A549 treated with ZK216348 at 1 μM for 4 hours (cell line): ENCODE measurements around the gene VPS36. TPM values are rescaled to one million over a fixed set of nuclear protein-coding genes. Genes with fewer than 3 reads are reported as not detected.

ENCODE experiments used
- total RNA-seq: library from RNA; stranded (reverse); fragments of 200-300 nt; extraction: Qiagen RNA extraction; gene quantifications from 5 replicates; pipeline ENCODE4 v1.2.3, GENCODE V29; 2022; ENCODE audit warnings: low read depth

The VPS36 gene
- total RNA-seq: 9.9 to 15.7 TPM (median 13.0 TPM) in 5 replicates

GRCh38 chr13:52450012-52450792 is at the start of gene VPS36:
Gene VPS36, minus strand, starts transcription at chr13:52450634. Its CDS starts 40 bp downstream, at chr13:52450594.

GRCh38 chr13:52454820-52455676 is 4.6 kb upstream of the VPS36 start, which contains the start of gene CKAP2:
Gene CKAP2, plus strand, starts transcription at chr13:52455478. Its CDS starts 79 bp downstream, at chr13:52455557.

GRCh38 chr13:52405767-52406494 is 44.5 kb downstream of the VPS36 start, which contains the start of gene THSD1:
Gene THSD1, minus strand, starts transcription at chr13:52406172. Its CDS starts 3,572 bp downstream, at chr13:52402600.

Other genes with a start within 250 kb of the VPS36 start
- gene THSD1, start 44.5 kb downstream of the VPS36 start, total RNA-seq: 7.3 to 8.2 TPM (median 7.6 TPM) in 5 replicates
- gene CKAP2, start 4.8 kb upstream of the VPS36 start, total RNA-seq: 23.9 to 42.7 TPM (median 33.8 TPM) in 5 replicates
- 4.8 to 8.0 TPM (median 5.6 TPM) in 5 replicates for gene HNRNPA1L2, start 191.8 kb upstream of the VPS36 start, total RNA-seq
- 36.9 to 49.6 TPM (median 45.2 TPM) in 5 replicates for gene SUGT1, start 202.2 kb upstream of the VPS36 start, total RNA-seq